GM19240 (cell line): ENCODE data around the gene C1orf146.
"Not testable (repeated sequence)": the region's sequence is repeated elsewhere in the genome, so short reads cannot be mapped to it uniquely, and the experiment has no call there.

Experiments used
- DNase-seq: peaks from one replicate; pipeline ENCODE4 v3.0.0; 2011; ENCODE audit warnings: low spot score; ENCODE audit not compliant: insufficient read length

Gene C1orf146

GRCh38 chr1:92274939-92275338, 57.2 kb downstream of the C1orf146 start:
- no peak for DNase-seq

- DNase-seq = no peak
These were observed 58.4 kb downstream of the C1orf146 start for GRCh38 chr1:92276082-92276481.

GRCh38 chr1:92277105-92277723, 59.5 kb downstream of the C1orf146 start:
- DNase-seq = no peak

GRCh38 chr1:92279781-92280180, 62.1 kb downstream of the C1orf146 start:
- not testable (repeated sequence) for DNase-seq

GRCh38 chr1:92281411-92281810, 63.7 kb downstream of the C1orf146 start:
- DNase-seq = not testable (repeated sequence)

GRCh38 chr1:92291372-92291999, 73.8 kb downstream of the C1orf146 start:
- DNase-seq = no peak
